ENCODE measurements around the gene ADGRD1.

The ADGRD1 gene

GRCh38 chr12:131111446-131111845 lies 157.7 kb downstream of the ADGRD1 start:
- H3K4me3 ChIP-seq (ENCODE audit: low read depth, low read length): no peak overlapping the region
- TF ChIP-seq CTCF (IDR thresholded peaks at IDR 0.05; ENCODE audit: low read depth, low read length): no peak

- H3K4me3 ChIP-seq (ENCODE audit: low read depth, low read length): no peak overlapping the region
- no peak for TF ChIP-seq CTCF (IDR thresholded peaks at IDR 0.05; ENCODE audit: low read depth, low read length)
These were observed 158.3 kb downstream of the ADGRD1 start for GRCh38 chr12:131112021-131112420.

GRCh38 chr12:131112700-131113290 lies 159.1 kb downstream of the ADGRD1 start:
- no peak for TF ChIP-seq CTCF (IDR thresholded peaks at IDR 0.05; ENCODE audit: low read depth, low read length)
- no peak overlapping the region for H3K4me3 ChIP-seq (ENCODE audit: low read depth, low read length)

- no peak for TF ChIP-seq CTCF (IDR thresholded peaks at IDR 0.05; ENCODE audit: low read depth, low read length)
- no peak overlapping the region for H3K4me3 ChIP-seq (ENCODE audit: low read depth, low read length)
These were observed 160.0 kb downstream of the ADGRD1 start for GRCh38 chr12:131113568-131114270.

GRCh38 chr12:131114271-131114670 lies 160.6 kb downstream of the ADGRD1 start:
- no peak overlapping the region for H3K4me3 ChIP-seq (ENCODE audit: low read depth, low read length)
- TF ChIP-seq CTCF (IDR thresholded peaks at IDR 0.05; ENCODE audit: low read depth, low read length): no peak

GRCh38 chr12:131114942-131115584 lies 161.4 kb downstream of the ADGRD1 start:
- no peak overlapping the region for H3K4me3 ChIP-seq (ENCODE audit: low read depth, low read length)
- TF ChIP-seq CTCF (IDR thresholded peaks at IDR 0.05; ENCODE audit: low read depth, low read length): no peak

All from WI38 (cell line).